Urinary bladder (tissue), 4 donors: ENCODE measurements around the gene KCNMA1. TPM values are rescaled to one million over a fixed set of nuclear protein-coding genes. Genes with fewer than 3 reads are reported as not detected.

Source experiments
- DNase-seq: peaks from one replicate; pipeline ENCODE4 v3.0.0-alpha.2; 2015; ENCODE audit errors: extremely low spot score
- H3K27ac ChIP-seq: one replicate; pipeline ENCODE4 v1.5.1; 2013; ENCODE audit warnings: low read depth, mild to moderate bottlenecking, moderate library complexity
- H3K36me3 ChIP-seq: one replicate; pipeline ENCODE4 v1.6.1; 2013; ENCODE audit warnings: mild to moderate bottlenecking, moderate library complexity; ENCODE audit not compliant: insufficient read depth
- H3K4me1 ChIP-seq: one replicate; pipeline ENCODE4 v1.6.1; 2013; ENCODE audit warnings: mild to moderate bottlenecking, moderate library complexity; ENCODE audit not compliant: insufficient read depth
- H3K4me3 ChIP-seq: one replicate; pipeline ENCODE4 v1.5.1; 2013; ENCODE audit warnings: low read depth, low read length
- WGBS: extraction: QIAGEN DNeasy Blood & Tissue Kit; methylation state at CpG from one replicate; pipeline ENCODE4 v1.1.7; 2013; 5-methylcytosine and 5-hydroxymethylcytosine counted together
- polyA plus RNA-seq: library from polyadenylated mRNA; stranded (reverse); fragments of 200-250 nt; gene quantifications from one replicate; pipeline ENCODE4 v1.2.3, GENCODE V29; 2013
- total RNA-seq: library from RNA; depleted of rRNA; stranded (reverse); fragments of >200 nt; gene quantifications from one replicate; pipeline ENCODE4 v1.2.3, GENCODE V29; 2014
- donor health status: healthy with polysubstance abuse.
- donor health status: healthy.

KCNMA1 gene
- total and polyA plus RNA-seq, 2 donors = 105 to 107 TPM

DNA sequence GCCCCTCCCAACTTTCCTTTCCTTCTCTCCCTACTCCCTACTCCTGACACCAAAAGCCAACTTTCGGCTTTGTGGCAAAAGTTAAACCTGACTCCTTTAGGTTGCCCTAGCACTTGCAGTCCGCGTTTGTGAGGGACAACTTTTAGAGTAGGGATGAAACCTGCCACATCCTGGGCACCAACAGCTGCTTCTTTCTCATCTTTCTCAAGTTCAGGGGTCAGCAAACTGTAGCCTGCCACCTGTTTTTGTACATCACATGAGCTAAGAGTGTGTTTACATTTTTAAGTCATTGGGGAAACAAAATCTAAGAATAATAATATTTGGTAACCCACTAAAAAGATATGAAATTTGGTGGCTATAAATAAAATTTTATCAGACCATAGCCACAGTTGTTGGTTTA, 660.6 kb downstream of the KCNMA1 start:
- Histone ChIP-seq H3K27ac (no peak overlapping the region), H3K4me3 (no peak overlapping the region), H3K4me1 (no peaks in the 10 kb centered on the region), H3K36me3 (no peaks in the 10 kb centered on the region)
- WGBS = 98% methylated on average over 3 of the region's 3 CpGs
- no peak for DNase-seq

DNA sequence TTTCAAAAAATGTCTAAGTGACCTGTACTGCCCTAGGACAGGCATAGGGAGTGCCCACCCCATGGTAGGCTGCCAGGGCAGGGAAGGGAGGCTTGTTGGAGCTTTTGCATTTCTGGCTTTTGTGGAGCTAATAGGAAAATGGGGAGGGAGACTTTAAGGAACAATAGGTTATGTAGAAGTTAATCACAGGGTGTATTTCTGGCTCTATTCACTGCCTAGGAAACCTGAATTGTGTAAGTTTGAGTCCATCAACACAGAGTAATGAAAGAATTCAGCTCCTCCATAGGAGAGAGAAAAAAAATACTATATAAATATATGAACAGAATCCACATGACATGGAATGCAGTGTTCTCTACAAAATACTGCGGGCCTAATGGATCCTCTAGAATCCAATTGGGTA, 661.5 kb downstream of the KCNMA1 start:
- H3K27ac ChIP-seq = no peak overlapping the region
- 97% methylated on average over 1 of the region's 1 CpG for WGBS
- H3K36me3 ChIP-seq = no peaks in the 10 kb centered on the region
- DNase-seq = no peak
- no peaks in the 10 kb centered on the region for H3K4me1 ChIP-seq
- H3K4me3 ChIP-seq = no peak overlapping the region

DNA sequence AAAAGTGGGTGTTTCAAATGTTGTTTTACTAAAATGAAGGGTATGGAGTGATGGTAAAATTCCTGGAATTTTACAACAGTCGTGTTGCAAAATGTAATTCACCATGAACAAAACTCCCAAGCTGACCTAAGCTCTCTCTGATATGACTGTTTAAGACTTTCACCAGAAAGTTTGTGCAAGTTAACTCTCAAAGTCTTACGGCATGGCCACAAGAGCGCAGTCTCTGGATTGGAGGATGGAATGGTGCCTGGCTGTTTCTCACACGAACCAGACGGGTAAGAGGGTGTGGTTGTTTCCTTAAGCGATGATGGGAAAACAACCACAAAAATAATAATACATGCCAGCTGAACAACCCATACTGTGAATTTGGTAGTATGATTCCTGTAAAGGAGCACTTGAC, 662.5 kb downstream of the KCNMA1 start:
- 65% methylated on average over 6 of the region's 6 CpGs for WGBS
- Histone ChIP-seq H3K4me3 (no peak overlapping the region), H3K36me3 (no peaks in the 10 kb centered on the region), H3K27ac (no peak overlapping the region), H3K4me1 (no peaks in the 10 kb centered on the region)
- no peak for DNase-seq

DNA sequence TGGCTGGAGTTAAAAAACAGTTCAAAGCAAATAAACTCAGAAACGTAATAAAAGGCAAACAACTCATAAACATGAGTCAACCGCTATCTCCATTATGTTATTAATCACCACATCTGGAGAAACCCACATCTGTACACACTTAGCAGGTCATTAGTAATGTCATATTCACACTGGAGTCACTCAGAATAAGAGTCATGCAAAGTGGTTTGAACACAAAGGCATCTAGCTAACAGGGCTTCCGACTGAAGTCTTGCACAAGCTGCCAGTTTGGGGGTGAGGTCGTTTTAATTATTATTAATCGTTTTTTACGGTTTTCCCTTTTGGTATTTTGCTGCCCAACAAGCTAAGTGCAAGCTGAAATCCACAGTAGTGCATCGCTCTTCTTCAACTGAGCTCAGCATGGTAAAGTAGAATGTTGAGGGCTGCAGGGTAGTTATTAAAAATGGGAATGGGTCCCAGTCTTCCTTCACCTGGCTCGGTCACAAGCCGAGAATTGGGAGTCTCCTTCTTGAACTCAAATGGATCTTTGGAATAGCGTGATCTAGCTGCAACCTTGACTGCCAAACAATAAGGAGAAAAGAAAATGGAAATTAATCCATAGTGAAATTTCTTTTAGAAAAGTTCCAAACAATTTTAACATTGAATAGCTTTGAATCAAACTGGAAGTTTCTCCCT, 663.5 kb downstream of the KCNMA1 start:
- no peaks in the 10 kb centered on the region for H3K4me1 ChIP-seq
- H3K36me3 ChIP-seq = no peaks in the 10 kb centered on the region
- no peak overlapping the region for H3K4me3 ChIP-seq
- DNase-seq = no peak
- 46% methylated on average over 10 of the region's 10 CpGs for WGBS
- no peak overlapping the region for H3K27ac ChIP-seq

DNA sequence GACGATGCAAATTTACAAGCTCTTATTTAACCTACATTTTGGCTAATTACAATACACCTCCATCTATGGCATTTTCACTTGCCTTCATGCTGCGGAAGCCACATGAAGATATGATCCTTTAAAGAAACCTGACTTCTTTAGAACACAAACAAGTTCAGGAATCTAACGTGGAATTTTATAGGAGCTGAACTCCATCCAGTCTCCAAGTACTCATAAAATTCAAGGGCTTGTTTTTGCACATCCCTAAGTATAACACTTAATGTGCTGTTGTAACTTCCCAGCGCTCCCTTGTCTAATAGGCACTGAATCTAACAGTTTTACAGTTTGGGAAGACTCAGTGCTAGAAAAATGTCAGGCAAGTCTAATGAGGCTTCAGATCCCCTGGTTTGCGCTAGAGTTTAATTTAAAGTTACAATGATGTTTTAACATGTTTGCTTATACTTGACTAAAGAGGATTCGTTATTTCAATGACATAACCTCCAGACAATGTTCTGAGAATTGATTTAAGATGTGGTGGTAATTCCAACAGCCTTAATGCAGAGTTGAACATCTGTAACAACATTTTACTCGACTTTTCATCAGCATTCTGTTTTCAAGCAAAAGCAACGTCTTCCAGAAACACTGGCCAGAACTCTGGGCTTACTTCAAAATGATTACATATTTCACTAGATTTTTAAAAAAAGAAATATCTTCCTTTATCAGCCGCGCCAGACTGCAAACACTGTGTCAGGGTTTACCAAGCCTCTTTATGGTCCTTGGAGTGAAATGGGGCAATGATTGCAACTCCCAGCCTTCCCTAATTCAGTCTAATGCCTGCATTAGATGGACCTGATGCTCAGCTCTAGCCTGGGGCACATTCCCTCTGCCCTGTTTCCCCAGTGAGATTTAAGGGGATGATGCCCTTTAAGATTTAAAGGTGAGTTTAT, 664.3 kb downstream of the KCNMA1 start:
- 24% methylated on average over 10 of the region's 10 CpGs for WGBS
- Histone ChIP-seq H3K4me3 (no peak overlapping the region), H3K27ac (no peak overlapping the region), H3K36me3 (no peaks in the 10 kb centered on the region), H3K4me1 (no peaks in the 10 kb centered on the region)
- DNase-seq = peak; percentile 68

DNA sequence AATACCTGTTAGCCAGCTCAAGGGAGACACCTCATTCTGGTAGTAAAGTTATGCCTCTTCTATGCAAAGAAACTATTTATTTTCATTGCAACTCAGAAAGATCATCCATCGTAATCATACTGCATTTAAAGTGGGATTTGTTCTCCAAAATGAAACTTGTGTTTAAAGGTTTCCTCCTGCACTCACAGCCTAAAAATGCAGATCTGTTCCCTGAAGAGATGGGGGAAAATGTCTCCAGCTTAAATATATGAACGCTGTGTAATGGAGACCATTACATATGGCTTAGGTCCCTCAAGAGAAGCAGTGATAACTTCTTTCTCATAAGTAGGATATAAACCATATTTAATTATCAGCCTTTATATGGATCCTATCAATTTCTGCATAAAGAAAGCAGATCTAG, 665.1 kb downstream of the KCNMA1 start:
- H3K36me3 ChIP-seq = no peaks in the 10 kb centered on the region
- no peak for DNase-seq
- no peak overlapping the region for H3K27ac ChIP-seq
- H3K4me1 ChIP-seq = no peaks in the 10 kb centered on the region
- WGBS = 61% methylated on average over 2 of the region's 2 CpGs
- H3K4me3 ChIP-seq = no peak overlapping the region

DNA sequence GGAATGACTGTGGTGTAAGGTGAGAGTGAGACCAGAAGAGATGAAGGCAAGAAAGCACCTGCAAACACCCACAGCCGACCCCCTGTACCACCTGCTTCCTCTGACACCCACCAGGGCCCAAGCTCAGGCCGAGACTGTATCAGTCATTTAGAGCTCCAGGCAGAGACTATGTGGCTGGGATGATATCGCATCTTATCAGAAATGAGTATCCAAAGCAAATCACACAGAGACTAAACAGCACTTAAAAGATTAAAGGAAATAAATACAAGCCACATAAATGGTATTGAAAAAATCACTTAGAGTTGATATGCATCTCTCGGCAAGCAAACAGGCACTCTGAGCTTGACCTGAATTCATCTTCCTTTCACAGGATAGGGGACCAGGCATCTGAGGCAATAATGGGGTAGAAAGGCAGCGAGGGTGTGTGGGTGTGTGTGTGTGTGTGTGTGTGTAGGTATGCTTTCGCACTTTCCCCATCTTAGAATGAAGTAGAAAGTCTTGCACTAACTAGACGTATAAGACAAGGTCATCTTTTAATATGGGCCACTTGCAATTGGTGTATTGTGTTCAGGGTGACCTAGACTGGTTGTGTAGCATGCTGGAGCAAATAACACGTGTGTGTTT, 665.9 kb downstream of the KCNMA1 start:
- no peak overlapping the region for H3K27ac ChIP-seq
- 59% methylated on average over 8 of the region's 8 CpGs for WGBS

DNA sequence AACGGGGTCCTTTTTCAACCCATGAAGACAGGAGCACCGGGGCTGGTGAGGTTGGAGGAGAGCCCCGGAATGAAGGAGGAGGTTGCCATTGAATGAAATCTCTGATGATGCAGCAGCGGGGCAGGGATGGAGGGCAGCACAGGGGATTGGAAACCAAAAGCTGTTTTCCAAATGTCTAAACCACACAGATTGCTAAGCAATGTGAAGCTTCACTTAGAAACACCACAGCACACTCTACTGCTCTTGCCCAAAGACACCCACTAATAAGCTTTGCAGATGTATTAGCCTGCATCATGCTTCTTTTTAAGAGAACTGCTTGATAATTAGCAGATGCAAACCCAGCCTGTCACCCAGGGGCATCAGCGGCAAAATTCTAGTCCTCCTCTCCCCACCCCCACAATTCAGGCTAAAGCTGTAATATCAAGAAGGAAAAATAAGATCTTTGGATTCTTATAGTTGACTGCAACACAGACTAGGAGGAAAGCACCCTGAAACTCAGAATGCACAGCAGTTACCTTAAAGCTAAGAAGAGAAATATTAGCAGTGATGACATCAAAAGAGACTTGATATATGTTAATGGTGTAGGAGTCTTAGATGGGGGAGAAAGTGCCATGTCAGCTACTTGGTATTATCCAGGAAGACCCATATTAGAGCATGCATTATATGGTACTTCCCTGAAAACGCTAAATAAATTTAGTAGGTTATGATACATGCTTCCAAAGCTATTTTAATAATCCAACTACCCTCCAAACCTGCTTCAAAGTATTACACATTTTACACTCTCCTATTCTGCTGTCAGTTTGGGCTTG, 666.7 kb downstream of the KCNMA1 start:
- no peak overlapping the region for H3K27ac ChIP-seq
- no peak overlapping the region for H3K4me3 ChIP-seq
- 63% methylated on average over 6 of the region's 6 CpGs for WGBS
- no peaks in the 10 kb centered on the region for H3K4me1 ChIP-seq
- no peak for DNase-seq
- no peaks in the 10 kb centered on the region for H3K36me3 ChIP-seq

More for the DNA sequence above, 665.9 kb downstream of the KCNMA1 start:
- no peaks in the 10 kb centered on the region for H3K36me3 ChIP-seq
- no peak for DNase-seq
- H3K4me1 ChIP-seq = no peaks in the 10 kb centered on the region
- no peak overlapping the region for H3K4me3 ChIP-seq

DNA sequence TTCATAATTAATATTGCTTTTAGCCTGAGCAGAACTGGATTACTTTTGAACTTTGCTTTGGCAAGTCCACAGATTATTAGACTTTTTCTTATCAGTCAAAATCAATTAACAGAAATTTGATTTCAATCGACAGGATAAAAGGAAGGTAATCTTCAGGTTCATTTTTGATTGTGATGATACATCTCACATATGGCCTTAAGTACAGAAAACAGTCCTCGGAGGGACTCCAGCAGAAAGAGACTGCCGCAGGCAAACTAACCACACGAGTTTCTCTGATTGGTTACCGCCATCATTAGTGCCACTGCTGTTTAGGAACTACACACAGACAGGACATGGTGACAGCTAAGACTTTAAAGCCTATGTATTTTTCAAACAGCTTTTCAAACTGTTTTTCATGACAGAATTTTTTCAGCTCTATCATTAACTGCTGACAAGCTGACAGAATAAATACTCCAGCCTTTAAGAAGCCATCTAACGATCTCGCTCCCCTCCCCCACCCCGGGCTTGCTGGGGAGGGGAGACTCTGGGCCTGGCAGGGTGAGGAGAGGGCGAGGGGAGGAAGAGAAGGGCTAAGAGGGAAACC, 668.2 kb downstream of the KCNMA1 start:
- Histone ChIP-seq H3K4me3 (no peak overlapping the region), H3K4me1 (no peaks in the 10 kb centered on the region), H3K27ac (no peak overlapping the region), H3K36me3 (no peaks in the 10 kb centered on the region)
- WGBS = 75% methylated on average over 9 of the region's 9 CpGs
- DNase-seq = no peak

DNA sequence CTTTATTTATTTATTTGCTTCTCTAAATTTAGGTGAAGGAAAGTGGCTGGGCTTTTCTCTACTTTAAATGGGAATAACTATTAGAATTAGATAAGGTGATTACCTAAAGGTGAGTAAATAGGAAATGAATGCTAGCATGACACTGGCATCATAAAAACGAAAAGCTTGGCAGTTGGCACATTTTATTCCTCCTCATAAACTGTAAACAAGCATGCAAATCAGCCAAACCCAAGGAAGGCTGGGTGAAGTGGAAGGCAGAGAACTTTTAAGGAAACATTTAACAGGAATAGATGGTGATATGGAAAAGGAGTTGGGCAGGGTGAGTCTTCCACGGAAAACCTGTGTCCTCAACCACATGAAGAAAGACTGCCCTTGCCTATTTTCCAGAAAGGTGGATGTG, 669.1 kb downstream of the KCNMA1 start:
- Histone ChIP-seq H3K4me3 (no peak overlapping the region), H3K36me3 (no peaks in the 10 kb centered on the region), H3K27ac (no peak overlapping the region), H3K4me1 (no peaks in the 10 kb centered on the region)
- no peak for DNase-seq
- 77% methylated on average over 2 of the region's 2 CpGs for WGBS

DNA sequence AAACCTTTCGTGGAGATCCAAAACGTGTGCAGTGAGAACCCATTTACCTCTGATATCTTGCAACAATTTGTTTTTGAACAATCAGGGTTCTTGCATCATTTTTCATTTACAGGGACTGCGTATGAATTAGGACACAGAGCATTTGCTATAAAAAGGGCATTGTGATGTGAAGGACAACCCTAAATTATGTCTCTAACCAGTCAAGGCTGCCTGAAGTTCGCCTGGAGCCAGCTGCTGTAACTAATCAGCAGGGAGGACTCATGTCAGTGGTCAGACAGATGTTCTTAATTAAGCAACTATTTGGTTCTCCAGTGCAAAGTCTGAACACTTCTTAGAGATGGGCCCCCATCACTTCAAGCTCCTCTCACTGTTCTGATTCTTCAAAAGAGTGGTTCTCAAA, 674.8 kb downstream of the KCNMA1 start:
- 80% methylated on average over 4 of the region's 4 CpGs for WGBS
- H3K4me3 ChIP-seq = no peak overlapping the region
- H3K4me1 ChIP-seq = no peaks in the 10 kb centered on the region
- H3K27ac ChIP-seq = no peak overlapping the region
- no peak for DNase-seq
- H3K36me3 ChIP-seq = no peaks in the 10 kb centered on the region

DNA sequence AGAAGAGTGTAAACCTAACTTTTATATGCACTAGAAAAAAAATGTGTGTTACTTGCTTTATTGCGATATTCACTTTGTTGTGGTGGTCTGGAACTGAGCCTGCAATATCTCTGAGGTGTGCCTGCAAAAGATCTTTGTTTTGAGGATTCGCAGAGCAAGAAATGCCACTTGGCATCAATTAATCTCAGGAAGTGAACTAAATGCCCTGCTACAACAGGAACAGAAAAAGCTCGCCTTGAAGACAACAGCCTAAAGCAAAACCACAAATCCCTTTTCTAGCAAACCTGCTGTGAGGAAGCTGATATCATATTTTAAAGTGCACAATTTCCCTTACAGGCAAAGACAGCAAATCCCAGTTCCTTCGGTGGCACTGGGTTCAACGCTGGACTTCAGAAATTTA, 675.8 kb downstream of the KCNMA1 start:
- Histone ChIP-seq H3K27ac (no peak overlapping the region), H3K4me3 (no peak overlapping the region), H3K36me3 (no peaks in the 10 kb centered on the region), H3K4me1 (no peaks in the 10 kb centered on the region)
- no peak for DNase-seq
- WGBS = 74% methylated on average over 5 of the region's 5 CpGs

DNA sequence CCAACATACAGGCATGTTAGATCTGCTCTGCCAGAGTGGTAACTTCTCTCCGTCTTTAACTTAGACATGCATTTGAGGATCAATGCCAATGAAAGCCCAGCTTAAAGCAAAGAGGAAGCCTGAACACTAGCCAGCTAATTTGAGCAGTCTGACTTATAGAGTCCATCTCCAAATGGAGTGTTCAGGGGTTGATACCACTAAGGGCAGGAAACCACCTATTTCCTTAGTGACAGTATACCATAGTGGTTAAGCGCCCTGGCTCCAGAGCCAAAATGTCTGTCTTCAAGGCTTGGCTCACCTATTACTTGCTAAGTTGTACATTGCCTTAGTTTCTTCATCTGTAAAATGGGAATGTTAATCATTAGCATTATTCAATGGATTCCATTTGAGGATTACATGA, 678.5 kb downstream of the KCNMA1 start:
- Histone ChIP-seq H3K36me3 (no peaks in the 10 kb centered on the region), H3K4me1 (no peaks in the 10 kb centered on the region), H3K4me3 (no peak overlapping the region), H3K27ac (no peak overlapping the region)
- no peak for DNase-seq
- WGBS = 97% methylated on average over 2 of the region's 2 CpGs
